Thoracic aorta (tissue), 2 donors: Measurements from ENCODE around the gene KCTD1. TPM values are rescaled to one million over a fixed set of nuclear protein-coding genes. Genes with fewer than 3 reads are reported as not detected.

ENCODE experiments used
- ATAC-seq: fragments of 150-250 bp; one replicate; pipeline ENCODE4 v1.8.0; 2017; ENCODE audit warnings: low read depth; ENCODE audit not compliant: insufficient number of reproducible peaks, low FRiP score
- DNase-seq: peaks from one replicate; pipeline ENCODE4 v3.0.0-alpha.2; 2020; ENCODE audit warnings: low spot score
- H3K27ac ChIP-seq, 2 donors: fragments of 200-600 bp; sonication (generic); 1 replicate in 1 of 2; 2 replicates in 1 of 2; pipeline ENCODE4 v1.5.1; 2016; ENCODE audit warnings: mild to moderate bottlenecking in 2 of 2, moderate library complexity in 2 of 2
- H3K27me3 ChIP-seq: fragments of 200-600 bp; sonication (generic); replicated peaks from 2 replicates; pipeline ENCODE4 v1.6.0; 2016; ENCODE audit warnings: mild to moderate bottlenecking; ENCODE audit not compliant: insufficient read depth
- H3K36me3 ChIP-seq: fragments of 200-600 bp; sonication (generic); one replicate; pipeline ENCODE4 v1.5.1; 2016
- H3K4me1 ChIP-seq, 2 donors: fragments of 200-600 bp; sonication (generic); 1 replicate in 1 of 2; 2 replicates in 1 of 2; pipeline versions ENCODE4 v1.5.1 to v1.6.0; 2016; ENCODE audit warnings: low read depth in 2 of 2, mild to moderate bottlenecking in 1 of 2; ENCODE audit not compliant: control insufficient read depth in 1 of 2
- H3K4me3 ChIP-seq: fragments of 200-600 bp; sonication (generic); 2 replicates; pipeline ENCODE4 v1.5.1; 2016; ENCODE audit warnings: mild to moderate bottlenecking
- H3K9me3 ChIP-seq: fragments of 200-600 bp; sonication (generic); 2 replicates; pipeline ENCODE4 v1.5.1; 2016
- CTCF ChIP-seq: fragments of 200-600 bp; sonication (generic); IDR thresholded peaks from one replicate; pipeline ENCODE4 v1.5.1; 2019; ENCODE audit warnings: antibody characterized with exemption
- total RNA-seq, 2 donors: library from RNA; depleted of rRNA; stranded (reverse); fragments of >200 nt; gene quantifications; one replicate each; pipeline versions ENCODE4 v1.1.0 to v1.2.3, GENCODE V29; 2016

The KCTD1 gene
- total RNA-seq, 2 donors from 2014 or later = 13.4 to 14.7 TPM

DNA sequence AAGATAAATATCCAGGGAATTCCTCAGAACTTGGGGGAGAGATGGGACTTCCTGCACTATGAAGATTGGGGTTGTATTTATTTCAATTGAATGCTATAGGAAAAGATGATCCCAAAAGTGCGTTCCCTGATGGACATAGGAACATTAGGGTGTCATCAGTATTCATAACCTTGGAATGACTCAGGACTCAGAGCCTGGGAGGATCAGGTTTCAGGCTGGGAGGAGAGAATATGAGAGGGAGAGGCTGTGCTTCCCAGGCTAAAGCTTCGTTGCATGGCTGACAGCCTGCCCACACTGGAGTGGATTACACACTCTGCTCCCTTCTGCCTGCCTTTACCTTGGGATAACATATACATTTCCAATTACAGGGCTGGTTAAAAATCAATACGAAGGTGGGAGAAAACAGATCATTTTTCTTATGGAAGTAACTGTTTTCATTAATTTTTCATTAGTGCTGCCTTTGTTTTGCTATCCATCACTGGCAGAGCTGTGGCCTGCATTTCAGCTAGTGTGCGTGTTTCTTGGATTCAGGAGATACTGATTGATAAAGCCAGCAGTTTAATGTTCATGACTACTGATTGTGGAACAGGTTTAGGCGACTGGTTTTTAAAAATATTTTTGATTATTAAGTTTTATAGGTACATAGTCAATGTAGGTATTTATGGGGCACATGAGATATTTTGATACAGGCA lies 118.7 kb downstream of the KCTD1 start:
- Histone ChIP-seq H3K4me1 (no peaks in the 10 kb centered on the region), H3K27ac (no peak overlapping the region), H3K4me3 (no peak overlapping the region), H3K27me3 (no peaks in the 10 kb centered on the region), H3K9me3 (no peaks in the 10 kb centered on the region), H3K36me3 (no peaks in the 10 kb centered on the region)
- TF ChIP-seq CTCF = no peak
- DNase-seq (no peak), ATAC-seq (no peak)

- no peaks in the 10 kb centered on the region for H3K27me3 ChIP-seq
- H3K27ac ChIP-seq = no peak overlapping the region
- H3K4me1 ChIP-seq = no peaks in the 10 kb centered on the region
- no peak for ATAC-seq
- H3K36me3 ChIP-seq = no peaks in the 10 kb centered on the region
- no peaks in the 10 kb centered on the region for H3K9me3 ChIP-seq
- no peak overlapping the region for H3K4me3 ChIP-seq
- DNase-seq = no peak
- no peak for TF ChIP-seq CTCF
These were observed 123.2 kb downstream of the KCTD1 start for GRCh38 chr18:26425148-26425531.

DNA sequence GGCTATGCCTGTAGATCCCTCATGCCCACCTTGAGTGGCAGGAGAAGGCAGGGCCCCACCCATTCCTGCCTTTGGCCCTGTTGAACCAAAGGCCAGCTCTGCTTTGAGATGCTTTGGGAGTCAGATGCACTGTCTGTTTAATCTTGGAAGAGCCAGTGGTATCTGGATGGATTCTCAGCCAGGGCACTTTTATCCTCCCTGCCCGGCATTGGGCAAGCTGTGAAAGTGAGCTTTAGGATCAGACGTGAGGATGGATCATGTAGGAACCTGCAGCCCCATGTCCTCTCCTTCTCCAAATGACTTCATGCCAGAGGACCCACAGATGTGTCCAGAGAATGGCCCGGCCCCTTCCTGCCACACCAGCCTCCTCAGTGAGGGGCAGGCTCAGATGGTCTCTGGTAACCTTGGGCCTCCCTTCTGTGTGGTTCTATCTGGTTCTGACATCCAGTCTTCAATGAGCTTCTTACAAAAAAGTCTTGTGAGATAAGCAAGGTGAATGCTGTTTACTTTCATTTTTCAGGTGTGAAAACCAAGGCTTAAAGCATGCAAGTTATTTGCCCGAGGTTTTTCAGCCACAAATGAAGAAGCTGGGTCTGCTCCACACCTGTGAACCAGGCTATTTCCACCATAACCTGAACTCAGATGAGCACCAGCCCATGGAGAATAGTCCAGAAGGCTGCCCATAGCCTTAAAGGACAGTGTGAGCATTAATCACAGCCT lies 123.8 kb downstream of the KCTD1 start:
- Histone ChIP-seq H3K4me1 (no peaks in the 10 kb centered on the region), H3K36me3 (no peaks in the 10 kb centered on the region), H3K4me3 (no peak overlapping the region), H3K27me3 (no peaks in the 10 kb centered on the region), H3K9me3 (no peaks in the 10 kb centered on the region), H3K27ac (no peak overlapping the region)
- TF ChIP-seq CTCF = no peak
- no peak for DNase-seq
- no peak for ATAC-seq

DNA sequence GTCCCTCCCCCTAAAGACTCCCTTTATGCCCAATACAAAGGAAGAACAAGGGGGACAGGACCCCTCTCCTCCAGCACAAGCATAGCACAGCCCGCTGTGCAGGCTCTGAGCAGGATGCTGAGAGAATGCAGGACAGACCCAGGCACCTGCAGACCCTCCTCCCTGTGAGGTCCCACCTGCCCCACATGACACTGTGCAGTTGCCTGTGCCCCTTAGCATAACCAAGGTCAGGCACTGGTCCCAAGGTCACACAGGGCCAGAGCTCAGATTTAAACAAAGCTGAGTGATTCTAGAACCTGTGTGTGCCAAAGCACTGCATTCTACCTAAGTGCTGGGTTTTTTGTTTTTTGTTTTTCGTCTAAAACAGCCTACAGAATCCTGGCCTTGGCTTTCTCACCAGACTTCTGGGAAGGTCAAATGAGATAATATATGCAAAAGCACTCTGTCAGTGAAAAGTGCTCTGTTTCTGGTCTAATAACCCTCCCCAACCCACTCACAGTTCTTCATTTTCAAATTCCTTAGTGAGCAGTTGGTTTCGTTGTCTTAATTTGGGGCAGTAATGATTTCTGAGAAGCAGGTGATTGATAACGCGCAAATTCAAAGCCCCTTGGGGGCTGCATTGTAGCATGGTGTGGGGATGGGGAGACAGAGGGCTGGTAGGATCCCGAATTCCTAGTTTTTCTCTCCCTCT lies 125.7 kb downstream of the KCTD1 start:
- ATAC-seq = no peak
- Histone ChIP-seq H3K4me1 (no peaks in the 10 kb centered on the region), H3K4me3 (no peak overlapping the region), H3K27me3 (no peaks in the 10 kb centered on the region), H3K9me3 (no peaks in the 10 kb centered on the region), H3K36me3 (no peaks in the 10 kb centered on the region), H3K27ac (no peak overlapping the region)
- TF ChIP-seq CTCF = no peak
- DNase-seq = no peak

- Histone ChIP-seq H3K4me3 (no peak overlapping the region), H3K27ac (no peak overlapping the region), H3K27me3 (no peaks in the 10 kb centered on the region), H3K36me3 (no peaks in the 10 kb centered on the region), H3K9me3 (no peaks in the 10 kb centered on the region), H3K4me1 (no peaks in the 10 kb centered on the region)
- no peak for DNase-seq
- ATAC-seq = no peak
- TF ChIP-seq CTCF = no peak
These were observed 126.4 kb downstream of the KCTD1 start for GRCh38 chr18:26421931-26422330.
